HUES6 (cell line): ENCODE measurements around the gene CCDC9B.

Experiments
- H3K27ac ChIP-seq: 2 replicates; pipeline ENCODE4 v1.7.0; 2013; ENCODE audit warnings: low read depth, mild to moderate bottlenecking, low read length, inconsistent platforms
- H3K27me3 ChIP-seq: 2 replicates; pipeline ENCODE4 v1.6.1; 2013; ENCODE audit warnings: low read length; ENCODE audit not compliant: control insufficient read depth, insufficient read depth
- H3K36me3 ChIP-seq: 2 replicates; pipeline ENCODE4 v1.6.1; 2013; ENCODE audit warnings: low read length; ENCODE audit not compliant: control insufficient read depth, insufficient read depth
- H3K4me1 ChIP-seq: 2 replicates; pipeline ENCODE4 v1.6.1; 2013; ENCODE audit warnings: low read length; ENCODE audit not compliant: control insufficient read depth, insufficient read depth
- H3K4me3 ChIP-seq: 2 replicates; pipeline ENCODE4 v1.5.1; 2013; ENCODE audit warnings: low read depth, low read length
- H3K9ac ChIP-seq: one replicate; pipeline ENCODE4 v1.6.1; 2013; ENCODE audit warnings: mild to moderate bottlenecking, low read length
- H3K9me3 ChIP-seq: 2 replicates; pipeline ENCODE4 v1.6.1; 2013; ENCODE audit warnings: low read depth, low read length; ENCODE audit not compliant: control insufficient read depth, insufficient read depth

Gene CCDC9B

GRCh38 chr15:40352281-40352901, 11.7 kb upstream of the CCDC9B start:
- Histone ChIP-seq H3K4me1 (peaks cover 17% of the 10 kb centered on the region), H3K9ac (no peak overlapping the region), H3K9me3 (no peaks in the 10 kb centered on the region), H3K27me3 (peaks cover 21% of the 10 kb centered on the region), H3K36me3 (no peaks in the 10 kb centered on the region), H3K4me3 (no peak overlapping the region), H3K27ac (no peak overlapping the region)

- H3K4me3 ChIP-seq: no peak overlapping the region
Observed at GRCh38 chr15:40349163-40349562, 8.4 kb upstream of the CCDC9B start.

GRCh38 chr15:40348474-40348870, 7.7 kb upstream of the CCDC9B start:
- H3K4me1 ChIP-seq: peaks cover 5% of the 10 kb centered on the region; the same call in 1 of the 2 replicates
- no peaks in the 10 kb centered on the region for H3K9me3 ChIP-seq
- H3K4me3 ChIP-seq: no peak overlapping the region
- H3K27ac ChIP-seq: no peak overlapping the region
- H3K9ac ChIP-seq: no peak overlapping the region
- H3K36me3 ChIP-seq: no peaks in the 10 kb centered on the region
- no peaks in the 10 kb centered on the region for H3K27me3 ChIP-seq

More at GRCh38 chr15:40349163-40349562, 8.4 kb upstream of the CCDC9B start:
- H3K27me3 ChIP-seq: no peaks in the 10 kb centered on the region
- no peak overlapping the region for H3K9ac ChIP-seq
- peaks cover 12% of the 10 kb centered on the region for H3K4me1 ChIP-seq
- H3K36me3 ChIP-seq: no peaks in the 10 kb centered on the region
- no peaks in the 10 kb centered on the region for H3K9me3 ChIP-seq
- H3K27ac ChIP-seq: no peak overlapping the region

GRCh38 chr15:40347559-40348473, 7.1 kb upstream of the CCDC9B start:
- no peaks in the 10 kb centered on the region for H3K36me3 ChIP-seq
- peaks cover 5% of the 10 kb centered on the region; the same call in 1 of the 2 replicates for H3K4me1 ChIP-seq
- no peaks in the 10 kb centered on the region for H3K27me3 ChIP-seq
- no peak overlapping the region for H3K27ac ChIP-seq
- no peak overlapping the region for H3K9ac ChIP-seq
- no peak overlapping the region for H3K4me3 ChIP-seq
- no peaks in the 10 kb centered on the region for H3K9me3 ChIP-seq

GRCh38 chr15:40346579-40347558, 6.1 kb upstream of the CCDC9B start:
- Histone ChIP-seq H3K9me3 (no peaks in the 10 kb centered on the region), H3K4me1 (peaks cover 5% of the 10 kb centered on the region; the same call in 1 of the 2 replicates), H3K36me3 (no peaks in the 10 kb centered on the region), H3K4me3 (no peak overlapping the region), H3K9ac (no peak overlapping the region), H3K27ac (no peak overlapping the region), H3K27me3 (no peaks in the 10 kb centered on the region)

GRCh38 chr15:40345867-40346578, 5.3 kb upstream of the CCDC9B start:
- Histone ChIP-seq H3K27ac (no peak overlapping the region), H3K27me3 (no peaks in the 10 kb centered on the region), H3K4me1 (peaks cover 8% of the 10 kb centered on the region; the same call in 1 of the 2 replicates)

GRCh38 chr15:40345225-40345866, 4.6 kb upstream of the CCDC9B start:
- Histone ChIP-seq H3K9ac (no peak overlapping the region), H3K4me1 (peaks cover 15% of the 10 kb centered on the region), H3K36me3 (no peaks in the 10 kb centered on the region), H3K27me3 (no peaks in the 10 kb centered on the region), H3K9me3 (no peaks in the 10 kb centered on the region), H3K4me3 (no peak overlapping the region), H3K27ac (no peak overlapping the region)

More at GRCh38 chr15:40345867-40346578, 5.3 kb upstream of the CCDC9B start:
- H3K4me3 ChIP-seq: no peak overlapping the region
- no peak overlapping the region for H3K9ac ChIP-seq
- no peaks in the 10 kb centered on the region for H3K36me3 ChIP-seq
- H3K9me3 ChIP-seq: no peaks in the 10 kb centered on the region

GRCh38 chr15:40344631-40345120, 3.9 kb upstream of the CCDC9B start:
- no peaks in the 10 kb centered on the region for H3K9me3 ChIP-seq
- H3K36me3 ChIP-seq: no peaks in the 10 kb centered on the region
- no peak overlapping the region for H3K9ac ChIP-seq
- H3K27ac ChIP-seq: no peak overlapping the region
- peaks cover 22% of the 10 kb centered on the region for H3K4me1 ChIP-seq
- no peak overlapping the region for H3K4me3 ChIP-seq
- H3K27me3 ChIP-seq: no peaks in the 10 kb centered on the region

- no peak overlapping the region for H3K9ac ChIP-seq
- H3K9me3 ChIP-seq: no peaks in the 10 kb centered on the region
- no peak overlapping the region for H3K27ac ChIP-seq
- H3K27me3 ChIP-seq: no peaks in the 10 kb centered on the region
- no peaks in the 10 kb centered on the region for H3K36me3 ChIP-seq
- peaks cover 24% of the 10 kb centered on the region for H3K4me1 ChIP-seq
- no peak overlapping the region for H3K4me3 ChIP-seq
Observed at GRCh38 chr15:40344217-40344616, 3.5 kb upstream of the CCDC9B start.

GRCh38 chr15:40343512-40343911, 2.8 kb upstream of the CCDC9B start:
- no peak overlapping the region for H3K27ac ChIP-seq
- H3K4me1 ChIP-seq: peaks cover 24% of the 10 kb centered on the region
- H3K9ac ChIP-seq: no peak overlapping the region
- H3K9me3 ChIP-seq: no peaks in the 10 kb centered on the region
- no peaks in the 10 kb centered on the region for H3K27me3 ChIP-seq
- H3K36me3 ChIP-seq: no peaks in the 10 kb centered on the region
- no peak overlapping the region for H3K4me3 ChIP-seq
